IMR-90 (cell line): Measurements from ENCODE around the gene SPON1.

ENCODE experiments used
- CTCF ChIP-seq: conservative IDR thresholded peaks from 2 replicates; pipeline ENCODE4 v1.5.1; 2012; ENCODE audit warnings: mild to moderate bottlenecking, low read depth, low read length, improper control_type of control experiment
- RCOR1 ChIP-seq: IDR thresholded peaks from 2 replicates; pipeline ENCODE4 v1.6.1; 2012; ENCODE audit warnings: mild to moderate bottlenecking, low read length, improper control_type of control experiment; ENCODE audit not compliant: insufficient replicate concordance

- TF ChIP-seq RCOR1 (no peak), CTCF (no peak)
Observed at GRCh38 chr11:14093065-14093464, 130.5 kb downstream of the SPON1 start.
